Neuron (in vitro differentiated cells): ENCODE results near the gene TIMP3.

Experiments
- H2AFZ ChIP-seq: one replicate; pipeline ENCODE4 v1.6.1; 2013; ENCODE audit warnings: low read depth, mild to moderate bottlenecking, inconsistent platforms, low read length, moderate library complexity
- H3K27me3 ChIP-seq: one replicate; pipeline ENCODE4 v1.6.1; 2013; ENCODE audit warnings: low read length; ENCODE audit not compliant: insufficient read depth
- H3K36me3 ChIP-seq: one replicate; pipeline ENCODE4 v1.6.1; 2013; ENCODE audit warnings: low read length; ENCODE audit not compliant: insufficient read depth
- H3K4me1 ChIP-seq: one replicate; pipeline ENCODE4 v1.6.1; 2013; ENCODE audit warnings: low read length; ENCODE audit not compliant: insufficient read depth
- H3K4me3 ChIP-seq: 2 replicates; pipeline ENCODE4 v1.5.1; 2013; ENCODE audit warnings: mild to moderate bottlenecking, low read length, moderate library complexity
- H3K9me3 ChIP-seq: one replicate; pipeline ENCODE4 v1.6.1; 2013; ENCODE audit warnings: low read length

Gene TIMP3

GRCh38 chr22:32805361-32805881 is 3.9 kb downstream of the TIMP3 start:
- peaks cover 4% of the 10 kb centered on the region for H3K4me1 ChIP-seq
- no peaks in the 10 kb centered on the region for H3K36me3 ChIP-seq
- no peak overlapping the region for H2AFZ ChIP-seq

GRCh38 chr22:32806296-32806695 is 4.8 kb downstream of the TIMP3 start:
- peaks cover 39% of the 10 kb centered on the region for H3K27me3 ChIP-seq
- peaks cover 4% of the 10 kb centered on the region for H3K4me1 ChIP-seq

More at GRCh38 chr22:32805361-32805881, 3.9 kb downstream of the TIMP3 start:
- Histone ChIP-seq H3K4me3 (no peak overlapping the region), H3K27me3 (peaks cover 48% of the 10 kb centered on the region), H3K9me3 (no peaks in the 10 kb centered on the region)

GRCh38 chr22:32808038-32808445 is 6.5 kb downstream of the TIMP3 start:
- H3K27me3 ChIP-seq = peaks cover 24% of the 10 kb centered on the region
- no peaks in the 10 kb centered on the region for H3K36me3 ChIP-seq
- H2AFZ ChIP-seq = no peak overlapping the region
- no peaks in the 10 kb centered on the region for H3K4me1 ChIP-seq
- H3K9me3 ChIP-seq = no peaks in the 10 kb centered on the region
- H3K4me3 ChIP-seq = no peak overlapping the region

More at GRCh38 chr22:32806296-32806695, 4.8 kb downstream of the TIMP3 start:
- no peak overlapping the region for H2AFZ ChIP-seq
- H3K9me3 ChIP-seq = no peaks in the 10 kb centered on the region
- no peaks in the 10 kb centered on the region for H3K36me3 ChIP-seq
- H3K4me3 ChIP-seq = no peak overlapping the region

GRCh38 chr22:32809786-32810554 is 8.5 kb downstream of the TIMP3 start:
- no peaks in the 10 kb centered on the region for H3K9me3 ChIP-seq
- no peak overlapping the region for H3K4me3 ChIP-seq
- H3K27me3 ChIP-seq = peaks cover 6% of the 10 kb centered on the region
- H3K4me1 ChIP-seq = no peaks in the 10 kb centered on the region
- no peak overlapping the region for H2AFZ ChIP-seq
- H3K36me3 ChIP-seq = no peaks in the 10 kb centered on the region

GRCh38 chr22:32810555-32811133 is 9.1 kb downstream of the TIMP3 start:
- H3K4me3 ChIP-seq = no peak overlapping the region
- H3K36me3 ChIP-seq = no peaks in the 10 kb centered on the region
- no peaks in the 10 kb centered on the region for H3K9me3 ChIP-seq
- H3K27me3 ChIP-seq = no peaks in the 10 kb centered on the region
- no peaks in the 10 kb centered on the region for H3K4me1 ChIP-seq
- no peak overlapping the region for H2AFZ ChIP-seq

GRCh38 chr22:32811788-32812545 is 10.5 kb downstream of the TIMP3 start:
- Histone ChIP-seq H3K9me3 (no peaks in the 10 kb centered on the region), H2AFZ (no peak overlapping the region), H3K4me3 (no peak overlapping the region), H3K36me3 (no peaks in the 10 kb centered on the region), H3K27me3 (no peaks in the 10 kb centered on the region), H3K4me1 (no peaks in the 10 kb centered on the region)

- Histone ChIP-seq H3K4me1 (no peaks in the 10 kb centered on the region), H3K36me3 (no peaks in the 10 kb centered on the region), H3K4me3 (no peak overlapping the region), H3K27me3 (no peaks in the 10 kb centered on the region), H3K9me3 (no peaks in the 10 kb centered on the region), H2AFZ (no peak overlapping the region)
Measured at GRCh38 chr22:32814285-32814860, 12.9 kb downstream of the TIMP3 start.

- H3K27me3 ChIP-seq = no peaks in the 10 kb centered on the region
- H3K4me3 ChIP-seq = no peak overlapping the region
- H2AFZ ChIP-seq = no peak overlapping the region
- no peaks in the 10 kb centered on the region for H3K9me3 ChIP-seq
- H3K36me3 ChIP-seq = no peaks in the 10 kb centered on the region
- H3K4me1 ChIP-seq = no peaks in the 10 kb centered on the region
Measured at GRCh38 chr22:32815059-32815458, 13.6 kb downstream of the TIMP3 start.

- H3K4me3 ChIP-seq = no peak overlapping the region
- no peaks in the 10 kb centered on the region for H3K4me1 ChIP-seq
- no peak overlapping the region for H2AFZ ChIP-seq
- H3K9me3 ChIP-seq = no peaks in the 10 kb centered on the region
- H3K27me3 ChIP-seq = no peaks in the 10 kb centered on the region
- no peaks in the 10 kb centered on the region for H3K36me3 ChIP-seq
Measured at GRCh38 chr22:32815943-32816342, 14.4 kb downstream of the TIMP3 start.

GRCh38 chr22:32817137-32817730 is 15.7 kb downstream of the TIMP3 start:
- Histone ChIP-seq H3K27me3 (no peaks in the 10 kb centered on the region), H3K9me3 (no peaks in the 10 kb centered on the region), H3K4me3 (no peak overlapping the region), H2AFZ (no peak overlapping the region), H3K4me1 (no peaks in the 10 kb centered on the region), H3K36me3 (no peaks in the 10 kb centered on the region)

GRCh38 chr22:32818446-32819115 is 17.1 kb downstream of the TIMP3 start:
- Histone ChIP-seq H3K27me3 (no peaks in the 10 kb centered on the region), H3K4me3 (no peak overlapping the region), H2AFZ (no peak overlapping the region), H3K9me3 (no peaks in the 10 kb centered on the region), H3K4me1 (no peaks in the 10 kb centered on the region), H3K36me3 (no peaks in the 10 kb centered on the region)

- Histone ChIP-seq H3K4me1 (no peaks in the 10 kb centered on the region), H3K27me3 (no peaks in the 10 kb centered on the region), H3K4me3 (no peak overlapping the region), H3K9me3 (no peaks in the 10 kb centered on the region), H3K36me3 (no peaks in the 10 kb centered on the region), H2AFZ (no peak overlapping the region)
Measured at GRCh38 chr22:32819120-32819519, 17.6 kb downstream of the TIMP3 start.
